Measurements from ENCODE around the gene RREB1.

- TF ChIP-seq CTCF (IDR thresholded peaks at IDR 0.05): no peak
- TF ChIP-seq POLR2A (IDR thresholded peaks at IDR 0.05; ENCODE audit: low read depth): no peak
- TF ChIP-seq EP300 (IDR thresholded peaks at IDR 0.05): no peak
Observed at GRCh38 chr6:7165890-7166267, 58.1 kb downstream of the RREB1 start.
